Measurements from ENCODE around the gene THSD7A. TPM values are rescaled to one million over a fixed set of nuclear protein-coding genes. Genes with fewer than 3 reads are reported as not detected.

The THSD7A gene
- total and polyA plus RNA-seq, 8 donors: 3.7 to 20.8 (median 17.8) TPM

- no peak for TF ChIP-seq CTCF (IDR thresholded peaks at IDR 0.05)
Observed at GRCh38 chr7:11456574-11456973, 375.4 kb downstream of the THSD7A start.

GRCh38 chr7:11452476-11452875 lies 379.5 kb downstream of the THSD7A start:
- no peak overlapping the region for H3K4me3 ChIP-seq
- H3K4me1 ChIP-seq: peaks cover 0 to 4% of the 10 kb centered on the region in 2 donors
- ATAC-seq: no peak
- intact Hi-C loops (cut with DNase I): no loop called here
- no peak overlapping the region for H3K27ac ChIP-seq
- DNase-seq: peak in 1 of 4 donors; percentile 28
- H3K9me3 ChIP-seq: no peaks in the 10 kb centered on the region
- no peak for TF ChIP-seq CTCF (IDR thresholded peaks at IDR 0.05)
- no peaks in the 10 kb centered on the region for H3K36me3 ChIP-seq
- H3K27me3 ChIP-seq: no peaks in the 10 kb centered on the region

More at GRCh38 chr7:11456574-11456973, 375.4 kb downstream of the THSD7A start:
- intact Hi-C loops (cut with DNase I): no loop called here
- DNase-seq (no peak), ATAC-seq (no peak)
- Histone ChIP-seq H3K4me1 (peaks cover 0 to 8% of the 10 kb centered on the region in 2 donors), H3K4me3 (no peak overlapping the region), H3K36me3 (no peaks in the 10 kb centered on the region), H3K27ac (no peak overlapping the region), H3K9me3 (no peaks in the 10 kb centered on the region), H3K27me3 (no peaks in the 10 kb centered on the region)

- H3K27ac ChIP-seq: no peak overlapping the region
- TF ChIP-seq CTCF (IDR thresholded peaks at IDR 0.05): no peak
- intact Hi-C loops (cut with DNase I): no loop called here
- peaks cover 0 to 4% of the 10 kb centered on the region in 2 donors for H3K4me1 ChIP-seq
- no peaks in the 10 kb centered on the region for H3K9me3 ChIP-seq
- H3K4me3 ChIP-seq: no peak overlapping the region
- H3K27me3 ChIP-seq: no peaks in the 10 kb centered on the region
- H3K36me3 ChIP-seq: no peaks in the 10 kb centered on the region
- no peak for ATAC-seq
- peak in 1 of 4 donors; percentile 18 for DNase-seq
Observed at GRCh38 chr7:11450281-11450680, 381.7 kb downstream of the THSD7A start.

- H3K36me3 ChIP-seq: no peaks in the 10 kb centered on the region
- no peak overlapping the region for H3K27ac ChIP-seq
- H3K27me3 ChIP-seq: no peaks in the 10 kb centered on the region
- no peaks in the 10 kb centered on the region for H3K9me3 ChIP-seq
- DNase-seq (no peak), ATAC-seq (no peak)
- no peak for TF ChIP-seq CTCF (IDR thresholded peaks at IDR 0.05)
- no peak overlapping the region for H3K4me3 ChIP-seq
- intact Hi-C loops (cut with DNase I): no loop called here
- H3K4me1 ChIP-seq: peaks cover 0 to 4% of the 10 kb centered on the region in 2 donors
Observed at GRCh38 chr7:11449316-11449715, 382.7 kb downstream of the THSD7A start.

GRCh38 chr7:11448323-11448722 lies 383.7 kb downstream of the THSD7A start:
- no peak overlapping the region for H3K27ac ChIP-seq
- no peak for TF ChIP-seq CTCF (IDR thresholded peaks at IDR 0.05)

More at GRCh38 chr7:11448323-11448722, 383.7 kb downstream of the THSD7A start:
- Histone ChIP-seq H3K4me3 (no peak overlapping the region), H3K27me3 (no peaks in the 10 kb centered on the region), H3K4me1 (peaks cover 0 to 4% of the 10 kb centered on the region in 2 donors), H3K9me3 (no peaks in the 10 kb centered on the region), H3K36me3 (no peaks in the 10 kb centered on the region)
- intact Hi-C loops (cut with DNase I): no loop called here
- ATAC-seq (no peak), DNase-seq (no peak)
